Muscle of arm (tissue), 12 donors: ENCODE results near the gene PLXNC1. TPM values are rescaled to one million over a fixed set of nuclear protein-coding genes. Genes with fewer than 3 reads are reported as not detected.

Source experiments
- DNase-seq: peaks from one replicate; pipeline ENCODE4 v3.0.0-alpha.2; 2013
- polyA plus RNA-seq, 12 donors: library from polyadenylated mRNA; unstranded; fragments of 120-200 nt; gene quantifications; one replicate each; pipeline ENCODE4 v1.2.1, GENCODE V29; 2013; ENCODE audit not compliant: insufficient read length in 12 of 12

The PLXNC1 gene
- polyA plus RNA-seq, 12 donors, result 11.8 to 28.1 (median 19.9) TPM; not detected in 1

- DNase-seq, result no peak
These were observed 188.0 kb downstream of the PLXNC1 start for GRCh38 chr12:94336211-94336925.

GRCh38 chr12:94338006-94338794 lies 189.8 kb downstream of the PLXNC1 start:
- no peak for DNase-seq

- no peak for DNase-seq
These were observed 192.2 kb downstream of the PLXNC1 start for GRCh38 chr12:94340573-94340972.

GRCh38 chr12:94353130-94353529 lies 204.8 kb downstream of the PLXNC1 start:
- DNase-seq, result no peak
